Measurements from ENCODE around the gene EXOC3L1. TPM values are rescaled to one million over a fixed set of nuclear protein-coding genes. Genes with fewer than 3 reads are reported as not detected.

The EXOC3L1 gene
- total RNA-seq, 4 donors from 2014 or later = 2.3 to 28.8 (median 3.4) TPM

GRCh38 chr16:67197704-67198103, 7.8 kb upstream of the EXOC3L1 start:
- DNase-seq (ENCODE audit: low spot score) = no peak
- TF ChIP-seq CTCF (IDR thresholded peaks at IDR 0.05) = no peak
- ATAC-seq (ENCODE audit: low FRiP score) = no peak

GRCh38 chr16:67196881-67197280, 6.9 kb upstream of the EXOC3L1 start:
- ATAC-seq (ENCODE audit: low FRiP score) = no peak
- TF ChIP-seq CTCF (IDR thresholded peaks at IDR 0.05) = no peak
- no peak for DNase-seq (ENCODE audit: low spot score)

- no peak for ATAC-seq (ENCODE audit: low FRiP score)
- TF ChIP-seq CTCF (IDR thresholded peaks at IDR 0.05) = no peak
- DNase-seq (ENCODE audit: low spot score) = no peak
These were observed 5.7 kb upstream of the EXOC3L1 start for GRCh38 chr16:67195676-67196075.

- TF ChIP-seq CTCF (IDR thresholded peaks at IDR 0.05) = no peak
- ATAC-seq (ENCODE audit: low FRiP score) = no peak
- DNase-seq (ENCODE audit: low spot score) = no peak
These were observed 4.3 kb upstream of the EXOC3L1 start for GRCh38 chr16:67194260-67194659.

GRCh38 chr16:67193536-67193935, 3.6 kb upstream of the EXOC3L1 start:
- no peak for TF ChIP-seq CTCF (IDR thresholded peaks at IDR 0.05)

GRCh38 chr16:67192781-67193361, 2.9 kb upstream of the EXOC3L1 start:
- ATAC-seq (ENCODE audit: low FRiP score) = no peak
- TF ChIP-seq CTCF (IDR thresholded peaks at IDR 0.05) = no peak
- DNase-seq (ENCODE audit: low spot score) = no peak

More at GRCh38 chr16:67193536-67193935, 3.6 kb upstream of the EXOC3L1 start:
- ATAC-seq (ENCODE audit: low FRiP score) = no peak
- DNase-seq (ENCODE audit: low spot score) = no peak

- DNase-seq (ENCODE audit: low spot score) = peak; percentile 60
These were observed 2.2 kb upstream of the EXOC3L1 start, which contains the start of gene E2F4 for GRCh38 chr16:67191995-67192681. E2F4 (plus strand) TSS chr16:67192155; CDS start chr16:67192228, 73 bp downstream.

More at GRCh38 chr16:67191995-67192681, 2.2 kb upstream of the EXOC3L1 start, which contains the start of gene E2F4:
- ATAC-seq (ENCODE audit: low FRiP score) = peak; percentile 86
- TF ChIP-seq CTCF (IDR thresholded peaks at IDR 0.05) = no peak

All from omental fat pad (tissue), 4 donors.